CD8-positive, alpha-beta memory T cell (primary cell): Measurements from ENCODE around the gene ZNF354C. TPM values are rescaled to one million over a fixed set of nuclear protein-coding genes. Genes with fewer than 3 reads are reported as not detected.

ENCODE experiments used
- CTCF ChIA-PET: fragments of 350-600 bp; sonication (Branson Sonifier 250); formaldehyde crosslinking; loops from one replicate; lab custom pipeline; 2021; ENCODE audit warnings: antibody characterized with exemption; lab: Charles Lee
- POLR2A ChIA-PET: fragments of 350-600 bp; sonication (Branson Sonifier 250); formaldehyde crosslinking; loops from one replicate; lab custom pipeline; 2021; ENCODE audit warnings: antibody characterized with exemption; lab: Charles Lee
- DNase-seq, 5 donors: peaks; one replicate each; pipeline versions ENCODE4 v3.0.0 to v3.0.0-alpha.2; 2020 to 2022; ENCODE audit warnings: mixed read lengths in 1 of 5
- H3K27ac ChIP-seq: one replicate; pipeline ENCODE4 v1.7.0; 2013; ENCODE audit warnings: low read depth, mild to moderate bottlenecking, low read length, moderate library complexity
- H3K27me3 ChIP-seq: 2 replicates; pipeline ENCODE4 v1.7.0; 2013; ENCODE audit warnings: low read length, mild to moderate bottlenecking; ENCODE audit not compliant: insufficient read depth, poor library complexity, severe bottlenecking
- H3K36me3 ChIP-seq: 2 replicates; pipeline ENCODE4 v1.7.0; 2013; ENCODE audit warnings: mild to moderate bottlenecking, low read length, moderate library complexity; ENCODE audit not compliant: insufficient read depth
- H3K4me1 ChIP-seq: 2 replicates; pipeline ENCODE4 v1.7.0; 2013; ENCODE audit warnings: mild to moderate bottlenecking, low read length, moderate library complexity; ENCODE audit not compliant: insufficient read depth
- H3K4me3 ChIP-seq: 2 replicates; pipeline ENCODE4 v1.7.0; 2013; ENCODE audit warnings: mild to moderate bottlenecking, low read length
- H3K9me3 ChIP-seq: 2 replicates; pipeline ENCODE4 v1.7.0; 2013; ENCODE audit warnings: mild to moderate bottlenecking, low read length
- H3K27ac Mint-ChIP-seq, 8 donors: one replicate each; pipeline ENCODE4 v1.8.0; 2020 to 2021; ENCODE audit warnings: mixed read lengths in 8 of 8, mild to moderate bottlenecking in 6 of 8, inconsistent platforms in 3 of 8, moderate library complexity in 3 of 8
- H3K27me3 Mint-ChIP-seq, 2 donors: one replicate each; pipeline ENCODE4 v1.8.0; 2020 to 2021; ENCODE audit warnings: mixed read lengths in 2 of 2, mild to moderate bottlenecking in 1 of 2, moderate library complexity in 1 of 2
- H3K36me3 Mint-ChIP-seq, 3 donors: one replicate each; pipeline ENCODE4 v1.8.0; 2020 to 2021; ENCODE audit warnings: mixed read lengths in 3 of 3, inconsistent platforms in 1 of 3, mild to moderate bottlenecking in 1 of 3
- H3K4me1 Mint-ChIP-seq, 3 donors: one replicate each; pipeline ENCODE4 v1.8.0; 2020 to 2021; ENCODE audit warnings: mixed read lengths in 3 of 3, inconsistent platforms in 1 of 3, mild to moderate bottlenecking in 1 of 3
- H3K4me3 Mint-ChIP-seq, 7 donors: one replicate each; pipeline ENCODE4 v1.8.0; 2020 to 2021; ENCODE audit warnings: mixed read lengths in 7 of 7, mild to moderate bottlenecking in 6 of 7, moderate library complexity in 4 of 7, inconsistent platforms in 2 of 7
- H3K9me3 Mint-ChIP-seq, 5 donors: one replicate each; pipeline ENCODE4 v1.8.0; 2020 to 2022; ENCODE audit warnings: mixed read lengths in 5 of 5, mild to moderate bottlenecking in 3 of 5, moderate library complexity in 2 of 5, inconsistent platforms in 1 of 5
- polyA plus RNA-seq: library from polyadenylated mRNA; unstranded; fragments of 300-500 nt; fragmentation: Illumina TruSeq; gene quantifications from one replicate; pipeline ENCODE4 v1.2.3, GENCODE V29; 2021
- total RNA-seq, 2 experiments: library from RNA; stranded (reverse); gene quantifications; one replicate each; pipeline ENCODE4 v1.2.3, GENCODE V29; 2021

Gene ZNF354C
- total and polyA plus RNA-seq, 3 experiments from 2014 or later = 0.87 to 6.0 (median 5.7) TPM

GRCh38 chr5:179127136-179128040, 67.2 kb downstream of the ZNF354C start:
- Mint-ChIP-seq H3K36me3 (no peaks in the 10 kb centered on the region), H3K4me1 (no peaks in the 10 kb centered on the region), H3K27ac (no peak overlapping the region), H3K27me3 (peaks cover 0 to 5% of the 10 kb centered on the region in 2 donors), H3K4me3 (no peak overlapping the region), H3K9me3 (peaks cover 0 to 1% (median 0%) of the 10 kb centered on the region in 5 donors)
- no peaks in the 10 kb centered on the region for H3K4me1 ChIP-seq
- ChIA-PET CTCF (no interaction called here), POLR2A (no interaction called here)
- no peak for DNase-seq
- no peaks in the 10 kb centered on the region for H3K9me3 ChIP-seq
- no peak overlapping the region for H3K27ac ChIP-seq
- H3K27me3 ChIP-seq = no peaks in the 10 kb centered on the region
- no peaks in the 10 kb centered on the region for H3K36me3 ChIP-seq
- no peak overlapping the region for H3K4me3 ChIP-seq

GRCh38 chr5:179128041-179128365, 67.8 kb downstream of the ZNF354C start:
- no peak for DNase-seq
- H3K27ac ChIP-seq = no peak overlapping the region
- Mint-ChIP-seq H3K9me3 (peaks cover 0 to 3% (median 0%) of the 10 kb centered on the region in 5 donors), H3K27me3 (peaks cover 0 to 5% of the 10 kb centered on the region in 2 donors), H3K27ac (no peak overlapping the region), H3K4me1 (no peaks in the 10 kb centered on the region), H3K4me3 (no peak overlapping the region), H3K36me3 (peaks cover 0 to 1% (median 0%) of the 10 kb centered on the region in 3 donors)
- H3K9me3 ChIP-seq = no peaks in the 10 kb centered on the region
- no peaks in the 10 kb centered on the region for H3K4me1 ChIP-seq
- H3K4me3 ChIP-seq = no peak overlapping the region
- POLR2A ChIA-PET = no interaction called here
- CTCF ChIA-PET = no interaction called here
- no peaks in the 10 kb centered on the region for H3K27me3 ChIP-seq
- no peaks in the 10 kb centered on the region for H3K36me3 ChIP-seq

GRCh38 chr5:179128976-179129375, 68.8 kb downstream of the ZNF354C start:
- Mint-ChIP-seq H3K9me3 (peaks cover 0 to 3% (median 0%) of the 10 kb centered on the region in 5 donors), H3K27me3 (peaks cover 0 to 5% of the 10 kb centered on the region in 2 donors), H3K4me1 (no peaks in the 10 kb centered on the region), H3K27ac (no peak overlapping the region), H3K36me3 (peaks cover 0 to 1% (median 0%) of the 10 kb centered on the region in 3 donors), H3K4me3 (no peak overlapping the region)
- ChIA-PET POLR2A (no interaction called here), CTCF (no interaction called here)
- Histone ChIP-seq H3K4me3 (no peak overlapping the region), H3K4me1 (no peaks in the 10 kb centered on the region), H3K36me3 (no peaks in the 10 kb centered on the region), H3K9me3 (no peaks in the 10 kb centered on the region), H3K27me3 (no peaks in the 10 kb centered on the region), H3K27ac (no peak overlapping the region)
- DNase-seq = no peak

GRCh38 chr5:179129607-179130071, 69.5 kb downstream of the ZNF354C start:
- H3K36me3 ChIP-seq = no peaks in the 10 kb centered on the region
- H3K4me1 Mint-ChIP-seq = no peaks in the 10 kb centered on the region
- H3K27me3 ChIP-seq = no peaks in the 10 kb centered on the region
- no peak overlapping the region for H3K4me3 Mint-ChIP-seq
- H3K27ac Mint-ChIP-seq = no peak overlapping the region
- H3K27me3 Mint-ChIP-seq = peaks cover 0 to 5% of the 10 kb centered on the region in 2 donors
- H3K4me3 ChIP-seq = no peak overlapping the region
- peaks cover 0 to 3% (median 2%) of the 10 kb centered on the region in 5 donors for H3K9me3 Mint-ChIP-seq
- DNase-seq = no peak
- H3K36me3 Mint-ChIP-seq = peaks cover 0 to 1% (median 0%) of the 10 kb centered on the region in 3 donors
- H3K27ac ChIP-seq = no peak overlapping the region
- ChIA-PET POLR2A (no interaction called here), CTCF (no interaction called here)
- no peaks in the 10 kb centered on the region for H3K9me3 ChIP-seq
- no peaks in the 10 kb centered on the region for H3K4me1 ChIP-seq

- H3K4me3 ChIP-seq = no peak overlapping the region
- Mint-ChIP-seq H3K36me3 (peaks cover 0 to 1% (median 0%) of the 10 kb centered on the region in 3 donors), H3K27me3 (peaks cover 0 to 5% of the 10 kb centered on the region in 2 donors), H3K9me3 (peaks cover 0 to 3% (median 2%) of the 10 kb centered on the region in 5 donors), H3K4me3 (no peak overlapping the region), H3K4me1 (no peaks in the 10 kb centered on the region), H3K27ac (no peak overlapping the region)
- H3K27me3 ChIP-seq = no peaks in the 10 kb centered on the region
- no peaks in the 10 kb centered on the region for H3K9me3 ChIP-seq
- no peaks in the 10 kb centered on the region for H3K4me1 ChIP-seq
- H3K27ac ChIP-seq = no peak overlapping the region
- CTCF ChIA-PET = no interaction called here
- no peak for DNase-seq
- H3K36me3 ChIP-seq = no peaks in the 10 kb centered on the region
- POLR2A ChIA-PET = no interaction called here
Observed at GRCh38 chr5:179130101-179130681, 70.0 kb downstream of the ZNF354C start.

- Mint-ChIP-seq H3K9me3 (peaks cover 0 to 3% (median 2%) of the 10 kb centered on the region in 5 donors), H3K36me3 (peaks cover 0 to 1% (median 0%) of the 10 kb centered on the region in 3 donors), H3K4me3 (no peak overlapping the region), H3K27ac (no peak overlapping the region), H3K27me3 (peaks cover 0 to 5% of the 10 kb centered on the region in 2 donors), H3K4me1 (no peaks in the 10 kb centered on the region)
- ChIA-PET CTCF (no interaction called here), POLR2A (no interaction called here)
- Histone ChIP-seq H3K9me3 (no peaks in the 10 kb centered on the region), H3K27me3 (no peaks in the 10 kb centered on the region), H3K36me3 (no peaks in the 10 kb centered on the region), H3K27ac (no peak overlapping the region), H3K4me3 (no peak overlapping the region), H3K4me1 (no peaks in the 10 kb centered on the region)
- no peak for DNase-seq
Observed at GRCh38 chr5:179131321-179131835, 71.2 kb downstream of the ZNF354C start.

GRCh38 chr5:179131886-179132585, 71.9 kb downstream of the ZNF354C start:
- no peaks in the 10 kb centered on the region for H3K4me1 Mint-ChIP-seq
- no peak overlapping the region for H3K4me3 ChIP-seq
- no peak overlapping the region for H3K27ac Mint-ChIP-seq
- H3K27me3 ChIP-seq = no peaks in the 10 kb centered on the region
- no peak overlapping the region for H3K4me3 Mint-ChIP-seq
- no peaks in the 10 kb centered on the region for H3K9me3 ChIP-seq
- no peaks in the 10 kb centered on the region for H3K4me1 ChIP-seq
- POLR2A ChIA-PET = no interaction called here
- peaks cover 0 to 1% (median 0%) of the 10 kb centered on the region in 3 donors for H3K36me3 Mint-ChIP-seq
- no peaks in the 10 kb centered on the region for H3K36me3 ChIP-seq
- CTCF ChIA-PET = no interaction called here
- H3K27ac ChIP-seq = no peak overlapping the region
- peaks cover 0 to 3% (median 2%) of the 10 kb centered on the region in 5 donors for H3K9me3 Mint-ChIP-seq
- DNase-seq = no peak
- H3K27me3 Mint-ChIP-seq = peaks cover 0 to 5% of the 10 kb centered on the region in 2 donors
